Progenitor cell of endocrine pancreas (in vitro differentiated cells): ENCODE data around the gene FAM25C. TPM values are rescaled to one million over a fixed set of nuclear protein-coding genes. Genes with fewer than 3 reads are reported as not detected.

ENCODE experiments used
- total RNA-seq: library from RNA; stranded (reverse); gene quantifications from 2 replicates; pipeline ENCODE4 v1.2.1, GENCODE V29; 2021

FAM25C gene
- total RNA-seq, 1 donor from 2014 or later: not detected

Other genes starting within 250 kb of the FAM25C start
- gene SYT15B, start 236.2 kb downstream of the FAM25C start, total RNA-seq: 0.13 and 0.36 TPM in 2 replicates
- gene NPY4R2, start 81.1 kb downstream of the FAM25C start, total RNA-seq: not detected in 2 replicates